ENCODE results near the gene SLC22A23.

The SLC22A23 gene

GRCh38 chr6:3280866-3281465 is 175.9 kb downstream of the SLC22A23 start:
- DNase-seq = no peak

- DNase-seq = no peak
These were observed 176.8 kb downstream of the SLC22A23 start for GRCh38 chr6:3280091-3280490.

- no peak for DNase-seq
These were observed 178.2 kb downstream of the SLC22A23 start for GRCh38 chr6:3278691-3279090.

GRCh38 chr6:3277851-3278416 is 178.9 kb downstream of the SLC22A23 start:
- no peak for DNase-seq

- DNase-seq = no peak
These were observed 179.6 kb downstream of the SLC22A23 start for GRCh38 chr6:3277251-3277650.

GRCh38 chr6:3276174-3277167 is 180.4 kb downstream of the SLC22A23 start:
- no peak for DNase-seq

- DNase-seq = no peak
These were observed 182.9 kb downstream of the SLC22A23 start for GRCh38 chr6:3273707-3274521.

GRCh38 chr6:3272911-3273547 is 183.8 kb downstream of the SLC22A23 start:
- no peak for DNase-seq

GRCh38 chr6:3271756-3272155 is 185.1 kb downstream of the SLC22A23 start:
- DNase-seq = no peak

- DNase-seq = no peak
These were observed 186.6 kb downstream of the SLC22A23 start for GRCh38 chr6:3270258-3270657.

- DNase-seq = no peak
These were observed 187.4 kb downstream of the SLC22A23 start for GRCh38 chr6:3269281-3269975.

GRCh38 chr6:3268680-3269079 is 188.2 kb downstream of the SLC22A23 start:
- no peak for DNase-seq

GRCh38 chr6:3267162-3267561 is 189.7 kb downstream of the SLC22A23 start:
- no peak for DNase-seq

GRCh38 chr6:3266170-3266569 is 190.7 kb downstream of the SLC22A23 start:
- DNase-seq = no peak

- DNase-seq = no peak
These were observed 191.2 kb downstream of the SLC22A23 start for GRCh38 chr6:3265671-3266070.

- no peak for DNase-seq
These were observed 192.5 kb downstream of the SLC22A23 start for GRCh38 chr6:3264356-3264755.

- DNase-seq = peak; percentile 20
These were observed 193.8 kb downstream of the SLC22A23 start for GRCh38 chr6:3263096-3263495.

GRCh38 chr6:3261921-3262320 is 194.9 kb downstream of the SLC22A23 start:
- DNase-seq = no peak

GRCh38 chr6:3261518-3261820 is 195.4 kb downstream of the SLC22A23 start:
- DNase-seq = no peak

- DNase-seq = no peak
These were observed 195.9 kb downstream of the SLC22A23 start for GRCh38 chr6:3260772-3261517.

- DNase-seq = no peak
These were observed 196.6 kb downstream of the SLC22A23 start for GRCh38 chr6:3260296-3260695.

All from hematopoietic multipotent progenitor cell treated with erythropoietin and hydrocortisone succinate and interleukin-3 and kit ligand, for 4 days (in vitro differentiated cells).